Pulmonary artery endothelial cell (primary cell): Measurements from ENCODE around the gene C1QC. TPM values are rescaled to one million over a fixed set of nuclear protein-coding genes. Genes with fewer than 3 reads are reported as not detected.
A peak's percentile ranks its signal among the peaks of the same experiment; 100 is the strongest.

Source experiments
- DNase-seq: peaks from one replicate; pipeline ENCODE4 v3.0.0-alpha.2; 2011; ENCODE audit warnings: low read depth, low spot score
- total RNA-seq: library from RNA; depleted of rRNA; stranded (reverse); fragments of >200 nt; gene quantifications from 2 replicates; pipeline ENCODE4 v1.2.3, GENCODE V29; 2014

C1QC gene
- total RNA-seq, 1 donor from 2014 or later, result not detected

DNA sequence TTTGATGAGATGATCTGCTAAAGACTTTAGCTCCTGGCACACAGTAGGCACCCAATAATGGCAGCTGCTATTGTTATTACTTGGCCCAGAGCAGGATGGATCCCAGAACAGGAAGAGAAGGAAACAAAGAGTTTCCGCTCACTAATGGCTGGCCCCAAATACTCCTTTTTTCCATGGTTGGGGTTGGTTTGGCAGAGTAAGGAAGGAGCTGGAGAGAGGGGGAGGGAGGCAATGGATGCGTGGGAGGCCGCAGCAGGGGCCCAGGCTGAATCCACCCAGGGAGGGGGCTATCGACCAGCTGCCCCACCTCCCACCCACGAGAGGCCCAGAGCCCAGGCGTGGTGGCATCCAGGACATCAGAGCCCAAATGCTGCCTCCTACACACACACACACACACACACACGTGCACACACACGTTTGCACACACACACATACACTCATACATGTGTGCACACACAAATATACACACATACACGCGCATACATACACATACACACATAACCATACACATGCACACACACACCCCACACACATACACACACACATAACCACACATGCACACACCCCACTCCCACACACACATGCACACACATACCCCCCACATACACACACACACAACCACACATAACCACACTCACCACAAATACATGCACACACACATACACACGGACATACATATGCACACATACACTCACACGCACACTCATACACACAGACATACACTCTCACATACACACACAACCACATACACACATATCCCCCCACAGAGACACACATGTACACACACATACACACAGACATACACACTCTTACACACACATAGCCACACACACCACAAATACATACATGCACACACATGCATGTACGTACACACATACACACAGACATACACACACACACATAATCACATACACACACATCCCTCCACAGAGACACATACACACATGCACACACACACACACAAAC is 34.8 kb downstream of the C1QC start:
- peak; percentile 52 for DNase-seq

DNA sequence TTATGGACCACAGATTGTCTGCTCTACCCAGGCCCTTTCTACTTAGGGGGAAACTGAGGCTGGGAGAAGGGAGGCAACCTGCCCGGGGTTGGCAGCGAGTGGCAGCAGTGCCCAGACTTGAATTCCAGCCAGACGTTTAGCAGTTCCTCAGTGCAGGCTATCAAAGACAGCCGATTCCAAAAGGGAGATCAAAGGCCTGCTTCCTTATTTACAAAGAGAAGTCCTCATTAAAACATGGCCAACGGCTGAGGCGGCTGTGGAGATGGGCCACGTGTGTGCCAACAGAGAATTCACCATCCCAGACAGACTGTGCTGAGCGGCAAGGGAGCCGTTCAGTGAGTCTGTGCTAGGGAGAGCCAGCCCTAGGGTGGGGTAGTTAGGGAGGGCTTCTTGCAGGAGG is 37.3 kb downstream of the C1QC start:
- no peak for DNase-seq

DNA sequence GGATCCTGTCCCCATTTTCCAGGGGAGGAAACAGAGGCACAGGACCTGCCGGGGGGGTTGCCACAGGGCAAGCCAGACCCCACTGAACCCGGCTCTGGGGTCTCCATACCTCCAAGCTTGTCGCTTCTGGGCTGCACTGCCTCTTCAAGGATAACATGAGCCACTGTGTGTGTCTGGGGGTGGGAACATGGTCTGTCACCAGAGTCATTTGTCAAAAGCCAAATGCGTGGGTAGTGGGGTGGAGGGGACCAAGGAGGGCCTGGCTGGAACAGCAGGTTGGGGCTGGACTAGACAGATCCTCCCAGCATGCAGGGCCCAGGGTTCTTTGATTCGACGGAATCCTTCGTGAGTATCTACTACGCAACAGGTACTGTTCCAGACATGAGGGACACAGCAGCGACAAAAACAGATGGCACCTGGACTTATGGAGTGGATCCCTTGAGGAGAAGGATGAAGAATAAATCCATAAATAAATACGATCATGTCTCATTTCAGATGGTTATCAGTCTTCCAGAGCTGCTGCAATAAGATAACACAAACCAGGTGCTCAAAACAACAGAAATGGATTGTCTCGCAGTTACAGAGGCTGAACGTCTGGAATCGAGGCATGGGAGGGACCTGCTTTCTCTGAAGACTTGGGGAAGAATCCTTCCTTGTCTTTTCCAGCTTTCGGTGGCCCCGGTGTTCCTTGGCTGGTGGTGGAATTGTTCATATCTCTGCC is 38.3 kb downstream of the C1QC start:
- DNase-seq, result no peak

DNA sequence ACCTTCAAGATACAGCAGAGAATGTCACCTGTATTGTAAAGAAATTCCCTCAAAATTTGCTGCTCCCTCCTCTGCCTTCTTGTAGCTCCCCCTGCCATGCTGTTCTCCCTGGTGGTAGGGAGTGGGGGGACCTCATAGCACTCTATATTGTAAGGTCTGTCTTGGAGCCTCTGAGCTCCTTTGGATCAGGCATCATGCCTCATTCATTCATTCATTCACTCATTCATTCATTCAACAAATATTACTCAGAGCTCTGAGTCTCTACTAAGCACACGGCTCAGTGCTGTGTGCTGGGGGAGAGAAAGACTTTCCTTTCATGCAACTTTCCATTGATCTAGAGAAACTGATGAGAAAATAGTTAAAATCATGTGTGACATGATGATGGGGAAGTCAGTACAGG is 40.1 kb downstream of the C1QC start:
- no peak for DNase-seq

DNA sequence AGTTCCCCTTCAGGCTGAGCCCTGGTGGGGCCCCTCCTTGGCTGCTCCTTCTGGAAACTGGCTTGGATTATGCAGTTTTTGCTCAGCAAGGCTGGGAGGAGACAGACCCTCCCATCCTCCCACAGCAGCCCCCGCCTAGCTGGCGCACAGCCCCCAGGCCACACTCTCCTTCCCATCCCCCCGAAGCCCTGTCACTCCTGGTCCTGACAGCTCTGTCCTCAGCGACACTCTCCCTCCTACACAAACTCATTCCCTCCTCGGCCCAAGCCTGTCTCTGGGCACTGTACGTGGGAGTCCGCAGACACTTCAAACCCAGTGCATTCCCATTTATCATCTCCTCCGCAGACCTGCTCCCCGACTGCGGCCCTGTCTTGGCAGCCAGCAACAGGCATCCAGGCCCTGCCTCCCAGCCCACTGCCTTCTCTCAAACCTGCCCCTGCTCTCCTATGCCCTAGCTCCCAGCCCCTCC is 42.2 kb downstream of the C1QC start:
- no peak for DNase-seq

DNA sequence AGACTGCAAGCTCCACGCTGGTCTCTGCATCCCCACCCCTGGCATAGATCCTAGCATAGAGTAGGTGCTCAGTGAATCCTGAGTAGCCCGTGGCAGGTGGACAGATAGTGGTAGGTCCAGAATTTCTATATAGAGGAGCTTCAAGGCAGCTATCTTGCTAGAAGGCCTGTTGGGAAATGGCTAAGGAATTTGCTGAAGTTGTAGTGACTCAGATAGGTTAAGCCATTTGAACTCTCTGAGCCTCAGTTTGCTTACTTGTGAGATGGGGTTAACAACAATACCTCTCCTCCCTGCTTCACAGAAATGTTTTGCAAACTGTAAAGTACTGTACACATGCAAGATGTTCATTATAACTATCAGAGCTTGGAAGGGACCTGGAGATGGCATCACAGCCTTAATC is 43.8 kb downstream of the C1QC start:
- no peak for DNase-seq

DNA sequence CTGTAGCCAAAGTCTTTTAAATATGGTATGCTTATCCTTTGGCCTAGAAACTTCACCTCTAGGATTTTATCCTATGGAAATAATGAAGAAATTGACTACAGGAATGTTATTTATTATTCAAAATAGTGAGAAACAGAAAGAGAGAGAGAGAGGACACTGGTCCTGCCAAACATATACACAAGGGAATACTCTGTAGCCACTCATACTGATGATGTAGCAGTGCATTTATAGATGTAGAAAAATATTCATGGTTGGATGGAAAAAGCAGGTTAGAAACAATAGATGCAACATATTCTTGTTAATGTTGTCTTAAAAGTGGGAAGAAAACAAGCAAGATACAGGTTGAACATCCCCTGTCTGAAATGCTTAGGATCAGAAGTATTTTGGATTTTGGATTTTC is 45.0 kb downstream of the C1QC start:
- no peak for DNase-seq

DNA sequence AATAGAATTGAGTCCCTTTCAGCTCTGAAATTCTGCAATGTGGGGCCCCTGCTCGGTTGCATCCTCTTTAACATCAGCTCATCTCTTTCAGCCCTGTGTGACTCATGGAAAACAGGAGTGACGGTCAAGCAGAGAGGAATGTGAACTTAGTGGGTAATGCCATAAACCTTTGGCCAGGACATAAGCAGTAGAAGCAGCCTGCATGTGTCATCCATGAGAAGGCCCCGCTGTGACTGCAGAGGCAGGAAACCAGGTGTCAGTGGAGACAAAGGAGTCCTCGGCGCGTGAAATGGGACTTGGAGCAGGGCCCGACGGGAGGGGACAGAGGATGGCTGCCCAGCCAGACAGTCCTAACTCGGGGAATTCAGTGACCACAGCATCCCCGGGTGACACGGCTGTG is 46.1 kb downstream of the C1QC start:
- no peak for DNase-seq

DNA sequence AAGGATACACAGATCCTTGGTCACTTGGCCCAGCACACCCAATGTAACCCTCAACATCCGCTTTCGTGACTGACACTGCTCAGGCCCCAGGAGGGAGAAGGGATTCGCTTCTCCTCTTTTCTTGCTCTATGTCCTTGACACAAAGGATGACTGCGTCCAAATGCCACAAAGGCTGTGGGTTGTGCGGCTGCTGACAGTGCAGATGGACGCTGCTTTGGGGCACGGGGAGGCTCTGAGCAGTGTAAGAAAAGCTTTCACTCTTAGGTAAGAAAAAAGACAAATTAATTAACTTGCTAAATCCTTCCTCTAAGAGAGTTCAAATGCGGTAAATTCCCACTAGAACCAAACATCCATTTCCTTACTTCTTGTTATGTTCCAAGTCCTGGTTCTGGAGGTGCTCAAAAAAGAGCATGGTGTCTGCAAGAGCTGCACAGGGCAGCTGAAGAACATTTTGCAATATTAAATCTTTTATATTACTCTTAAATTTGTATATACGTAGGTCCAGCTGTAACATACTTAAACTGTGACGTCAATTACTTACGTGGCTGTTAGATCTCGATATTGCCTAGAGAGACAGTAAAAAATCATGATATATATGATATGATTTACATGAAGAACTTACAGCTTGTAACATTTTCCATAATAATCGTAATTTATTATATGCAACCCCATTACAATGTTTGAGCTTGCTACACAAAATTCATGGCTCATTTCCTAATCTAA is 47.8 kb downstream of the C1QC start:
- no peak for DNase-seq

DNA sequence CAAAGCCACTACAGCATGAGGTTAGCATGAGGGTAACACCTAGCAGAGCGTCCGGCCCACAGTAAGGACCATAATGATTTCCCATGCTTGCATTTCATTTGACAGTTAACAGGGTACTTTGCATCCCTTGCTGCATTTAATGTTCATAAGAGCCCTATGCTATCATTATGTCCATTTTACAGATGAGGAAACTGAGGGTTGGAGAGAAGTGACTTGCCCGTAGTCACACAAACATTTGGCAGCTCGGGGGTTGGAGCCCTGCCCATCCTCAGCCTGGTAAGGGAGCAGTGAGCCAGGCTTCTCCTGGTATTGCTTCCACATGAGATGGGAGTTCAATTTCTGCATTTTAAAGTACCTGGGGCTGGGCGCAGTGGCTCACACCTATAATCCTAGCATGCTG is 50.7 kb downstream of the C1QC start:
- no peak for DNase-seq

DNA sequence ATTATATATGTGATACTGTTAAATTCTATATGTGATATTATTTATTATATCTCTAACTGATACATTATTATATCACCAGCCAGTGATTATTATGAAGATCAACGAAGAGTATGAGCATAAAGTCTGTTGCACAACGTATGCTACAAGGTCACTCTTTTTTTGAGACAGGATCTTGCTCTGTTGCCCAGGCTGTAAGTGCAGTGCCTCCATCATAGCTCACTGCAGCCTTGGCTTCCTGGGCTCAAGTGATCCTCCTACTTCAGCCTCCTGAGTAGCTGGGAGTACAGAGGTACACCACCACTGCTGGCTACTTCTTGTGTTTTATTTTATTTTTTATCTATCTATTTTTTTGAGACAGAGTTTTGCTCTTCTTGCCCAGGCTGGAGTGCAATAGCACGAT is 53.2 kb downstream of the C1QC start:
- no peak for DNase-seq

Other genes with a start within 250 kb of the C1QC start
- gene ZBTB40, start 191.8 kb upstream of the C1QC start, total RNA-seq, result 8.7 and 17.2 TPM in 2 replicates
- gene EPHA8, start 80.1 kb upstream of the C1QC start, total RNA-seq, result not detected in 2 replicates
- not detected in 2 replicates for gene C1QA, start 7.0 kb upstream of the C1QC start, total RNA-seq
- gene C1QB, start 9.6 kb downstream of the C1QC start, total RNA-seq, result not detected in 2 replicates
- gene EPHB2, start 67.2 kb downstream of the C1QC start, total RNA-seq, result 62.0 and 88.5 TPM in 2 replicates